DND-41 (cell line): Measurements from ENCODE around the gene UBE2J1.

Experiments
- ATAC-seq: fragments of 200-7000 bp; cut with Tn5 transposase; 3 replicates; pipeline ENCODE4 v1.9.1; 2021; ENCODE audit warnings: low read depth; ENCODE audit not compliant: insufficient read depth
- DNase-seq: peaks from one replicate; pipeline ENCODE4 v3.0.0-alpha.2; 2020
- H2AFZ ChIP-seq: 2 replicates; pipeline ENCODE4 v1.6.0; 2012; ENCODE audit warnings: low read depth, low read length
- H3K27ac ChIP-seq: 2 replicates; pipeline ENCODE4 v1.5.1; 2012; ENCODE audit warnings: low read length, inconsistent platforms
- H3K27me3 ChIP-seq: fragments of 200-600 bp; sonication (generic); 2 replicates; pipeline ENCODE4 v1.6.0; 2012; ENCODE audit warnings: low read length, mild to moderate bottlenecking, inconsistent platforms; ENCODE audit not compliant: insufficient read depth, poor library complexity
- H3K36me3 ChIP-seq: 2 replicates; pipeline ENCODE4 v1.5.1; 2012; ENCODE audit warnings: low read length, inconsistent platforms; ENCODE audit not compliant: insufficient read depth
- H3K4me1 ChIP-seq: 2 replicates; pipeline ENCODE4 v1.5.1; 2012; ENCODE audit warnings: mild to moderate bottlenecking, low read length; ENCODE audit not compliant: insufficient read depth
- H3K4me2 ChIP-seq: 2 replicates; pipeline ENCODE4 v1.6.0; 2012; ENCODE audit warnings: mild to moderate bottlenecking, moderate library complexity, low read length, inconsistent platforms; ENCODE audit not compliant: insufficient read depth
- H3K4me3 ChIP-seq, 2 experiments: fragments of 200-600 bp in 1 of 2; shearing (Covaris generic) in 1 of 2; 2 replicates each; pipeline ENCODE4 v1.5.1; 2012 to 2016; ENCODE audit warnings: inconsistent platforms in 2 of 2, low read length in 2 of 2, mild to moderate bottlenecking in 2 of 2, low read depth in 1 of 2, moderate library complexity in 1 of 2
- H3K79me2 ChIP-seq: 2 replicates; pipeline ENCODE4 v1.6.0; 2012; ENCODE audit warnings: low read length, inconsistent platforms; ENCODE audit not compliant: insufficient read depth
- H3K9ac ChIP-seq: 2 replicates; pipeline ENCODE4 v1.6.0; 2012; ENCODE audit warnings: low read depth, mild to moderate bottlenecking, inconsistent platforms, low read length, moderate library complexity
- H3K9me3 ChIP-seq: 2 replicates; pipeline ENCODE4 v1.5.1; 2012; ENCODE audit warnings: low read length, moderate library complexity, mild to moderate bottlenecking, inconsistent platforms; ENCODE audit not compliant: insufficient read depth, severe bottlenecking
- H4K20me1 ChIP-seq: 2 replicates; pipeline ENCODE4 v1.6.0; 2012; ENCODE audit warnings: low read length; ENCODE audit not compliant: insufficient read depth
- CTCF ChIP-seq: IDR thresholded peaks from 2 replicates; pipeline ENCODE4 v1.5.1; 2012; ENCODE audit warnings: borderline replicate concordance, low read length, moderate library complexity, mild to moderate bottlenecking; ENCODE audit not compliant: poor library complexity, severe bottlenecking; ENCODE audit errors: extremely low read depth
- EZH2 ChIP-seq: IDR thresholded peaks from 3 replicates; pipeline ENCODE4 v1.6.1; 2012; ENCODE audit warnings: borderline replicate concordance, low read depth, mild to moderate bottlenecking, moderate library complexity, low read length, inconsistent platforms; ENCODE audit not compliant: severe bottlenecking

Gene UBE2J1

GRCh38 chr6:89360415-89360999, 8.0 kb upstream of the UBE2J1 start:
- H3K27me3 ChIP-seq: no peaks in the 10 kb centered on the region
- H3K4me2 ChIP-seq: no peak overlapping the region
- no peaks in the 10 kb centered on the region for H3K36me3 ChIP-seq
- peaks cover 77% of the 10 kb centered on the region for H3K4me1 ChIP-seq
- no peaks in the 10 kb centered on the region for H3K79me2 ChIP-seq
- H4K20me1 ChIP-seq: no peaks in the 10 kb centered on the region
- H3K9me3 ChIP-seq: no peaks in the 10 kb centered on the region
- no peak overlapping the region for H3K4me3 ChIP-seq
- H3K27ac ChIP-seq: peak overlapping the region; percentile 52
- DNase-seq: no peak
- H2AFZ ChIP-seq: no peak overlapping the region
- ATAC-seq: peak; percentile 66
- no peak overlapping the region for H3K9ac ChIP-seq
- TF ChIP-seq EZH2: no peak
- TF ChIP-seq CTCF: no peak

- H3K4me3 ChIP-seq: no peak overlapping the region
- H4K20me1 ChIP-seq: no peaks in the 10 kb centered on the region
- H3K36me3 ChIP-seq: no peaks in the 10 kb centered on the region
- ATAC-seq (no peak), DNase-seq (no peak)
- peak overlapping the region; percentile 54 for H3K27ac ChIP-seq
- no peaks in the 10 kb centered on the region for H3K27me3 ChIP-seq
- H2AFZ ChIP-seq: no peak overlapping the region
- H3K9me3 ChIP-seq: no peaks in the 10 kb centered on the region
- H3K79me2 ChIP-seq: no peaks in the 10 kb centered on the region
- H3K4me2 ChIP-seq: no peak overlapping the region
- H3K4me1 ChIP-seq: peaks cover 77% of the 10 kb centered on the region
- no peak overlapping the region; the same call in 1 of the 2 replicates for H3K9ac ChIP-seq
- TF ChIP-seq CTCF (no peak), EZH2 (no peak)
Observed at GRCh38 chr6:89359561-89359960, 7.0 kb upstream of the UBE2J1 start.

GRCh38 chr6:89357390-89357789, 4.9 kb upstream of the UBE2J1 start:
- H2AFZ ChIP-seq: peak overlapping the region; percentile 41
- peak overlapping the region in 1 of 2 experiments; percentile 48; a peak in 2 of 4 replicates for H3K4me3 ChIP-seq
- H3K27ac ChIP-seq: peak overlapping the region; percentile 86

More at GRCh38 chr6:89357390-89357789, 4.9 kb upstream of the UBE2J1 start:
- H3K4me1 ChIP-seq: peaks cover 88% of the 10 kb centered on the region
- H3K4me2 ChIP-seq: peak overlapping the region; percentile 60
- no peaks in the 10 kb centered on the region for H3K27me3 ChIP-seq
- no peak for TF ChIP-seq CTCF
- no peak for TF ChIP-seq EZH2
- no peaks in the 10 kb centered on the region; the same call in 1 of the 2 replicates for H3K36me3 ChIP-seq
- peak; percentile 78 for DNase-seq
- peak; percentile 75 for ATAC-seq
- H3K79me2 ChIP-seq: peaks cover 19% of the 10 kb centered on the region
- H3K9ac ChIP-seq: peak overlapping the region; percentile 59
- H3K9me3 ChIP-seq: no peaks in the 10 kb centered on the region
- H4K20me1 ChIP-seq: no peaks in the 10 kb centered on the region
